NCI-H2107 (cell line): ENCODE results near the gene EDIL3.

Experiments
- DNase-seq: peaks from one replicate; lab custom pipeline; 2025; lab: John Stamatoyannopoulos, UW

Gene EDIL3

DNA sequence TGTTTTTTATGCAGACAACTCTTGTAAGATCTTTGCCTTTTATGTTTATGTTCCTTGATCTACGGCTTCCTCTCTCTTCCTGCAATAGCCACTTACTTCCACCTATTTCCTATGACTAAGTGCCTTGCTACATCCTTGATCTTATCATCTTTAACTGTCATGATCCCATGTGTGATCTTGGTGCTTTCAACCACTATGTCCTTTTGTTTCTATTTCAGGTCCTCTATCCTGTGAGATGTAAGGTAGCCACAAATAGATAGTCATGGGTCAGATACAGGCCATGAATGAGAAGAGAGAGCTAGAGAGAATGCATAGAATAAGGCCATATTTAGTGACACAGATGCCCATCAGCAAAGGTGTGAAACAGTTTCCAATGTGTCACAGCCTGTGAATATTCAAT, 420.4 kb downstream of the EDIL3 start:
- no peak for DNase-seq

DNA sequence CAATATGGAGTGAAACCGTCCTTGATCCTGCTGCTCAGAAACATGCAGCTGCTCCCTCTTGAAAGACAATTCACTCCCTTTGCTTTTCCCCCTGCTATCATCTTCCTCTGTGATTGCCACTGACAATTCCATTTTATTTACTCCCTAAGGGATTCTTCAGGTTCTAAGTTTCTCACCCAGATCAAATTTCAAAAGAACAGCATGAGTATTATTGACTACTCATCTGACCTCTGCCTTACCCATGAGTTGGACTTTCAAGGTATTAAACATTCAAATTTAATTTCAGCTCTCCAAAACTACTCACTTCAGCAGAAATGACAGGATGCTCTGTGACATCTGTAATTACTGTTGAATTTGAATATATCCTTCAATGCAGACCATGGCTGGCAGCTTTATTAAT, 427.5 kb downstream of the EDIL3 start:
- DNase-seq = no peak

DNA sequence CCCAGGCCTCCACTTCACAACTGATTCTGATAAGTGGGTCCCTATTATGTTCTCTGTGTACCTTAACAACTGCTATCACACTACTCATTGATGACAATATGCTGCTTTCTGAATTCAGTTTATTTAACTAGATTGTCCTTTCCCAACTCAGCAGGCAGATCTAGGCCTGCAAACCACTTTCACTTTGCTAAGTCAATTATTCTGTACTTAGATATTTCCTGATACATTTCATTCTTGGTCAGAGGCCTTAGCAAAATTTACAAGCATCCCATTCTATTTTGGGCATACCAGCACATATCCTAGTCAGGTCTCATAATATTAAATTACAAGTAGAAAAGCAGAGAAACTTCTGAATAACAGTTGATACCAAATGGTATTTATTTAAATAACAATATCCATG, 428.3 kb downstream of the EDIL3 start:
- DNase-seq = no peak

DNA sequence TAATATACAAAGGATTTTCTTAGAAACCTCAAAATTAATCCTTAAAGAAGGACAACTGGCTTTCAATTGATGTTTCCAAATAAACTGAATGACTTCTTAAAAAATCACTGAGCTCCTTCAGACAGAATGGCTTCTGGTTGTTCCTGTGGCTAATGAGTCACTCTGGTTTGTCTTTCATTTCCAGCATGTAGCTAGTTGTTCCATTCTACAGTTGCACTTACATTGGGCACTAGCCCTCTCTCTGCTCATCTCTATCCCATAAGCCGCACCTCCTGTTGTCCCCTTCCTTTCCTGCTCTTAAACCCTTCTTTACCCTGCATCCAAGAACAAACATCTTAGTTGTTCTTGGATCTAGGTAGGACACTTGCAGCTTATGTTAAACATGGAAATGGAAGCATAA, 428.8 kb downstream of the EDIL3 start:
- no peak for DNase-seq

DNA sequence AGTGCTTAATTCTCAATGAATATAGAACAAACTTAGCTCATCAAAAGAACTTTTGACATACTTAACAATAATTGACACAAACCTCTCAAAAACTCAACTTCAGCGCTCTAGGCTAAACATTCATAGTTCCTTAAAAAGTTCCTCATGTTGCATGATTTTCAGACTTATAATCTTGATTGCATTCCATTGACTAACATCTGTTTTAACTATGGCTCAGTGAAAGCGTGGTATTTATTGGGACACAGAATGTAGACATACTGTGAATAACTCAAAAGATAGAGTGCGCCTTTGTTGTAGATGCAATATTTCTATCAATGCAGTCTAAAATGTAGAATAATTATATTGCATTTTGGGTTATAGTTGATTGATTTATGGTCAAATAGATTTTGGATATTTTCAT, 436.9 kb downstream of the EDIL3 start:
- no peak for DNase-seq

DNA sequence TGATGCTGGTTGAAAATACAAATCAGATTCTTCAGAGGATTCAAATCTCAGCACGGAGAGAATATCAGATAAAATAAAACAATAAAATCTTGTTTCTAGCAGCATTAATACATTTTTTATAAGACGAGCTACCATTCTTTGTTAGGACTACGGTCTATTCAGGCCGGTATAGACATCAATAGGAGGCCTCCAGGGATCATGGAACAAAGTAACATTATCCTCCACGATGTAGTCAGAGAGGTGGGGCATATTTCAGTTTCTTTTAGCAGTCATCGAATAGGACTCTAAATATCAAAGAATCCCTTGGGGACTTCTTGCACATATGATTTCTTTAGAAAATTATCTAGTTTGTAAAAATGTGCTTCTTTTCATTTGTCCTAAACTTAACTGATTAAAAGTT, 438.2 kb downstream of the EDIL3 start:
- no peak for DNase-seq

DNA sequence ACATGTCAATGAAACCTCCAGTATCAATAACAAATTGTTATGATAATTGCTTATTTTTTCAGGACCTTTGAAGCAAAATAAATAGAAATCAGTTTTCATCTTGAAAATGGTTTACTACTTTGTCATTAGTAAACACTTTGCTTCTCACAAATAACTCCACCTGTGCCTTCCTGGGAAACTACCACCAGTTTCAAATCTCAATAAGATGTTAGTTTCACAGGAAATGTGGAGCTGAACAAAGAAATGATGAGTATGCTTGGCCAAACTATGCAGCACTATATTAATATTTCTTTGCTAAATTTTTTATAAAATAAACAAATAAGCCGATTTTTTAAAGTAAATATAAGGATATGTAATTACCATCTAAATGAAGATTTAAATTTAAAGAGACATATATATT, 442.5 kb downstream of the EDIL3 start:
- DNase-seq = no peak

DNA sequence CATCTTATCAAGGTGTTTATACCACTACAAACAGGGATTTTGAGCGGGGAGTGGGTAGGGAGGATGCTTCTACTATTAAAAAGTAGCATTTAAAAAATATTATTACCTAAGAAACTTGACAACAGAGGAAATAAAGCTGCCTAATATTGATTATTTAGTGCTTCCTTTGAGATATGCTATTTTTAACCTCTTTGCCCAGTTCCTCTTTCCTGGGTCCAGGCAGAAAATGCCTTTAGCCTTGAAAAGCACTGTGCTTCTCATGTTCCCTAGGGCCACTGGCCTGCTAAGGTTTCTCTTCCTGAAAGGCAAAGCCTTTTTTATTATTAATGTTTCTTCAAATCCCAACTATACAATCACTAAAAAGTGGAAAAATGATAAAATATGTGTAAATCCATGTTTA, 446.8 kb downstream of the EDIL3 start:
- no peak for DNase-seq

DNA sequence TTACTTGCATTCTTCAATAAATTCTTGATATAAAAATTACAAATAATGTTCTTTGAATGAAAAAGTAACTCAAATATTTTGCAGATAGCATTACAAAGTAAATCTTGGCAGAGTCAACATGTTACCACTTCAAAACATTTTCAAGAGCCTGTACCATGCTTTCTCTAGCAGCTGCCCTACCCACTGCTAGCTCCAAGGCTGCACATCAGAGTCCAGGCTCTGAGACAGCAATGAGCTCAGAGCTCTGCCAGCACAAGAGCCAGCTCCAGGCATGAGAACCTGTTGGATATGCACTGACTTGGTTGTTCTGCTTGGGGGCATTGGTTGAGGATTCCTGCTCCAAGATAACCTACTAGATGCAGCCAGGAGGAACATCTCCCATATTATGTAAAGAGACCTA, 452.7 kb downstream of the EDIL3 start:
- DNase-seq = no peak

DNA sequence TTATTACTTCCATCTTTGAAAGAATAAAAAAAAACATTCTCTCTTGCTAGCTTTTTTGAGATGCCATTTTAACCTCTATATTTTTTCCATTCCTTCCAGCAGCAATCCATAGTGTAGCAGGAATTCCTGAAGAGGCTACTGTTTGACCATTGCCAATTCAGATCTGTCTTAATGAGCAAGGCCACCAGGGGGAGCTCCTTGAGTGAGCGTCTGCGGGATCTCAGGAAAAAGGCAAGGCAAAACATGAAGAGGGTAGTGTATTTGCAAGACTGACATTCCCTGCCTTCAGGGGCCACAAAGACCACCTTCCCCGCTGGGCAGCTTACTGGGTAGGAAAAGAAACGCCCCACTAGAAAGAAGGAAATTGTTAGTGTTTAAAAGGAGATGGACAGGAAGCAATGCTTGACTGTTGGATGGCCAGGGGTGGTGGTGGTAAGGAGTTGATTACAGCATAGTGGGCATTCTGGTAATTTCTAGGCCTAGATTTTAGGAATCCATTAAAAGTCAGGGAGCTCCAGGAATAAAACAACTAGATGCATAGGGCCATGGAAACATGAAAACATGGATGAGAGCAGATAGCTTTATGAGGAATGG, 457.4 kb downstream of the EDIL3 start:
- DNase-seq = peak; percentile 2

DNA sequence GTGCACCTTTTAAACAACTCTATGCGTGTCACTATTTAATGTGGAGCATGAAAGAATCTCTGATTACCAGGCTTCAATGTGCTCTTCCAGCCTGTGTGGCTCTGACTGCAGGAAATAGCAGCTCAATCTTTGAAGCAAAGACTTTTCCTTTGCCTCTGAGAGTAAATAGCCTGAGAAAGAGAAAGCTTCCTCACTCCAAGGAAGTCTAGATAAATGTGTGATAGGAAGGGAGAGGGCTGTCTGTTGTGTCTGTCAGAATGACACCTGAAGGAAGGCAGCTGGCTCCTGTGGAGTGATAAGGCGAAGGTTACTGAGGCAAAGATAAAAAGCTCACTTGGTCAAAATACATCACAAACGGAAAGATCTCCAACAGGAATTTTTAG, 458.7 kb downstream of the EDIL3 start:
- no peak for DNase-seq

DNA sequence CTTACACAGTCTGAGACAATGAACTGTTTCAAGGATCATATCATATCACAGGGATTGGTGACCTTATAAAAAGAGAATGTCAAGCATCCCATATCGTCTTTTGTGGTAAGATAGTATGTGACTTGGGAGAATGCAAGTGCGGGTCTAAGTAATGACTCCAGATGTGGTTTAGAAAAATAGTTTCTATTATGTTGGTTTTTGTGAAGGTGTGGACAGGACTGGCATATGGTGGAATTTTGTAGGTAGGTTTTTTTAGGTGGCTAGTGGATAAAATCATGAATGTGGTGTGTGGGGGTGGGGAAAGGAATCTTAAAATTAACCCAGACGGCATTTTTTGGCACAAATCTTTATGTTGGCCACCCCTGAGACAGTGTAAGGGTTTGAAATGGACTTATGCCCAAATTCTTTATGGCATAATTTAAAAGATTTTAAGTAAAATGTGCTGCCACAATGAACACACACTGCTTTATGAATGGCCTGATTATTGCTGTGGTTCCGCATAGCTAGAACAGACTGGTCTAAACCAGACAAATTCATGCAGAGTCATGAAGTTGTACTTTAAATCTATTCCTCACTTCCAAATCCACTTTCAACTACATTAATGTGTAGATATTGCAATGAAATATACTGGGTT, 459.2 kb downstream of the EDIL3 start:
- DNase-seq = no peak

DNA sequence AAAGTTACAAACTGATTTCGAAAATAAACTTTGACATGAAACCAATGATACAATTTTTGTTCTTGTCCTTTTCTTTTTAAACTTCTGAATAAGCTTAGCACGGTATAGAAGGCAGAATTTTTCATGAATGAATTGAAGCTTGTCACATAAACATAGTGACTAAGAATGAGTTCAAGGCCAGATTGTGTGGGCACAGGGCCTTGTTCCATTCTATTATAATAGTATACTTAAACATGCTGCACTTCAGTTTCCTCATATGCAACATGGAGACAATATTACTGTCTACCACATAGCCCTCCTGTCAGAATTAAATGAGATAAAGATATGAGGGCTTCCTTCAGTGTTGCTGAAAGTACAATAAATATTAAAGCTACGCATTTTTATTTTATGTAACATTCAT, 459.8 kb downstream of the EDIL3 start:
- DNase-seq = no peak

DNA sequence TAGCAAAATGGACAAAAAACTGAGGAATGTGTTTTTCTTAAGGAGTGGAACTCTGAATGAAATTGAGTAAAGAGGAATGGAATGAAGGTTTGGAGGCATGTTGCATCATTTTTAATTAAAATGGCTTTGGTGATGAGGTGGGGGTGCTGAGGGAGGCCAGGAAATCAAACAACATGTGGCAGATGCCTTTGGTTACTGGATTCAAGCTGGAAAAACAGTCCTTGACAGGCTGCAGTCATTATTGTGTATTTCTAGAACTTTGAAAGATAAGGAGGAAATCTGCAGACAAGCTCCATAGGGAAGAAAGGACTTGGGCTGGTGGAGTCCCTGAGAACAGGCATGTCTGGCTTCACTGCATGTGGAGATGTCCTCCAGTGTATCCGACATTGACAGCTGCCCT, 460.5 kb downstream of the EDIL3 start:
- no peak for DNase-seq

DNA sequence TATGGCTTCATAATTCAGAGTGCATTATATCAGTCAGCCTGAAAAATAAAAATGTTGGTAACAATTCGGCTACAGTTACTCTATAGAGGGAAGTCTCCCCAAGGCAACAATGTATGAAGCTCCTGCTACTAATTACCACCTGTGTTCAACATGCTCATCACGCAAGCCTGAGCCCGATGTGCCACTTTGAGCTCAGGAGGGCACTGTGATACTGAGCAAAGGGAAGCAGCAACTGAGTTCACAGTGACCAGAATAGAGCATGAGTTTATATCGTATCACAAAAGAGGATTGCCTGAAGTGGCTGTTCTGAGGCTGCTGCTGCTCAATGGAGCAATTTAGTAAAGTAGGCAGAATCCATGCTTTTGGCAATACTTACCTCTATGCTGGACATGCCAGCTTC, 462.0 kb downstream of the EDIL3 start:
- DNase-seq = no peak

DNA sequence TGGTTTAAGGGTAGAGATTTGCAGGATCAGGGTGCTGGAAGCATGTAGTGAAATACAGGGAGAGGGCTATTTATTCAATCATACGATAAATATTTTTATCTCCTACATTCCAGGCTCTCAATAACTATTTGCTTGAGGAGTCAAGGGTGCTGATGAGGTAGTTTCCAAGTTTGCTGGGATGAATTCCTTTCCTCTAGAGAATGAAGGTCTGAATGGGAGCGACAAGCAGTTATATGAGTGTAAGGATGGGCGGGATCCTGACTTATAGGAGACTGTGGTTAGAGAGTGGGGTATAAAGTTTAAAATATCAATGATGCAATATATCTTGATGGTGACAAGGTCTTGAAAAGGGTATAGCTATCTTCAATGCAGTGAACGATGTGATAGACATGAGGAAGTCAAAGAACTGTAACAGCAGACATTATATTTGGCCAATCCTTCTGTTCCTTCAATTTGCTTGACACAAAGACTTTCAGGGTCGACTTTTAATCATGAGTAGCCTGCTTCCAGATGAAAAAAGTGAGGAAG, 462.9 kb downstream of the EDIL3 start:
- DNase-seq = no peak

DNA sequence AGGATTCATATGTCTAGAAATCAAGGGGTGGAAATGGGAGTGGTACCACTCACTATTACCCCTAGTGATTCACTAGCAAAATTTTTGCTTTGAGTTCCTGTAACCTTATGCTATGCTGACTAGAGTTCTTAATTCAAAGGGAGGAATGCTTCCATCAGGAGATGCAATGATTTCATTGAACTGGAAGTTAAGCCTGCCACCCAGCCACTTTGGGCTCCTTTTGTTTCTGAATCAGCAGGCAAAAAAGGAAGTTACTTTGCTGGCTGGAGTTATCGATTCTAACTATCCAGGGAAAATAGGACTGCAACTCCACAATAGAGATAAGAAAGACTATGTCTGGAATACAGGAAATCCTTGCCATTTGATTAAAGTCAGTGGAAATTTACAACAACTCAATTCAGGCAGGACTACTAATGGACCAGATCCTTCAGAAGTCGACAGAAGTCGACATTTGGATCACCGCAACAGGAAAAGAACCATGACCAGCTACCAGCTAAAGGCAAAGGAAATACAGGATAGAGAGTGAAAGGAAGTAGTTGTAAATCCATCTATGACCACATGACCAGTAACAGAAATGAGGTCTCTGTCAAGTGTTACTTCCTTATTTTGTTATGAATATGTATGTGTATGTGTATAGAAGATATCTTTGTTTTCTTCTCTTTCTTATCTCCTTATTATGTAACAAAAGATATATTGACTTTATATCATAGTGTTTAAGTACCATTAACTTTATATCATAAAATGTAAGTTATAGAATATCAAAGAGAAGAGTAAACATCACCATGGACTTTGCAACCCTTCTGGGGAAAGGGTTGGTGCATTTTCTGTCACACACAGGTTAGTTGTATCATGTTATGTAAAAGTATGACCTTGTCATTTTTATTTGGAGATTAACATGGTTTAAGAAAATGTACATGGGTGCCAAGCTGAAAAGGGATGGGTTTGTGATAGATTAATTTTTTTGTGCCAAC, 465.3 kb downstream of the EDIL3 start:
- DNase-seq = no peak

DNA sequence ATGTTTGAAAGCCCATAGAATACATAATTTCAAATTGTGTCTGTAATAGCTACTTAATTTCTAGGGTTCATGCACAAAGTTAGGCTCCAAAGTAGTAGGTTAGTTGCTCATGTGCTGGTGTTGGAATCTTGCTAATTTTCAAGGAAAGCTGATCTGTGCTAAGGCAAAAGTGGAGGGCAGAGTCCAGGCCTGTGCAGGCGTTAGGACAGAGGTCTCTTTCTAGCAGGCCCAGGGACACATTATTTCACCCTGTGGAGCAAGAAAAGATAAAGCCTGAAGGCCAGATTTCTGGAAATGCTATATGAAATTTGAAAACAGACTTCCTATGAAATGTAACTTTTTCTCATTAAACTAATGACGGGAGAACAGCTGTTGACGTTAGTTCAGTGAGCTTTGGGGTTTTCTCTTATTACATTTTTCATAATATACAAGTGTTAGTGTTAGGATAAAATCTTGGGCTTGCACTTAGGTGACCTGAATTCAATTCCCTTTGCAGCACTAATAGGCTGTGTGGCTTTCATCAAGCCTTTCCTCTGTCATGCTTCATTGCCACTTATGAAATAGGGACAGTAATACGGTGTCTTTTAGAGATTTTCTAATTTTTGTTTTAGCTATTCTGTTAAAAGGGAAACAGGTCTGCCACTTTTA, 467.3 kb downstream of the EDIL3 start:
- DNase-seq = no peak

DNA sequence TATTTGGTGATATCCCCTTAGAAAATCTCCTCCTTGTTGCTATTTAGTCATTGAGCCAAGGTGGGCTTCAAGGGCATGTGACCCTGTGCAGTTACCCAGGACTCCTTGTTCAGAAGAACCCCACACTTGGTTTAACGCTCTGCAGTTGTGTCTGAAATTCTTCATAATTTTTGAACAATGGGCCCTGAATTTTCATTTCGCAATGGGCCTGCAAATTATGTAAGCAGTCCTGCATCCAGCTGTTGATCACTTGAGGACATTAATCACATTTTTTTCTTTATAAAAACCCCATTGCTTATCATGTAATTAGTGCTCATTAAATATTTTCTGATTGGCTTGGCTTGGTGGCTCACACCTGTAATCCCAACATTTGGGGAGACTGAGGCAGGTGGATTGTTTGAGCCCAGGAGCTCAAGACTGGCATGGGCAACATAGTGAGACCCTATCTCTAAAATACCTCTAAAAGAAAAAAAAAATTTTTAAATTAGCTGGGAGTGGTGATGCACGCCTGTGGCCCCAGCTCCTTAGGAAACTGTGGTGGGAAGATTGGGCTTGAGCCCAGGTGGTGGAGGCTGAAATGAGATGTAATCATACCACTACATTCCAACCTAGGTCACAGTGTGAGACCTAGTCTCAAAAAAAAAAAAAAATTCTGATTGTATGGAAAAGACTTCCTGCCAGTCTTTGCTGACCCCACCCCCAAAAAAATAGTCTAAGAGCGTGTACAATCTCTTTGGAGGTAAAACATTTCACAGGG, 469.8 kb downstream of the EDIL3 start:
- DNase-seq = no peak

DNA sequence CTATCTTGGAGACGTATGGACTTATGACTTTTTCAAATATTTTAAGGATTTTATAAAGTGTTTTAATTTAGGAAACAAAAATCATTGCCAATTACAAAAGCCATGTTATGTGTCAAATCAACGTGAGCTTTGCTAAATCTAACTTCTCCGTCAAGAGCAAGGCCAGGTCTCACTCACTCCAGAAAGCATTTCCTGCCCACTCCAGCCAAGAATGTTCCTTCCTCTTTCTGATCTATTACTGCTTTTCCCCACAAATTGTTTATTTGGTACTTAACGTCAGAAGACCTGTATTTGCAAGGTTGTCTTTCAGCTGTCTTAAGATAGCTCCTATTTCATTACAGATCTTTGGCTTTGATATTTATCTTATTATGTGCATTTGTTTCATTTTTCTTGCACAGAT, 470.5 kb downstream of the EDIL3 start:
- DNase-seq = no peak

DNA sequence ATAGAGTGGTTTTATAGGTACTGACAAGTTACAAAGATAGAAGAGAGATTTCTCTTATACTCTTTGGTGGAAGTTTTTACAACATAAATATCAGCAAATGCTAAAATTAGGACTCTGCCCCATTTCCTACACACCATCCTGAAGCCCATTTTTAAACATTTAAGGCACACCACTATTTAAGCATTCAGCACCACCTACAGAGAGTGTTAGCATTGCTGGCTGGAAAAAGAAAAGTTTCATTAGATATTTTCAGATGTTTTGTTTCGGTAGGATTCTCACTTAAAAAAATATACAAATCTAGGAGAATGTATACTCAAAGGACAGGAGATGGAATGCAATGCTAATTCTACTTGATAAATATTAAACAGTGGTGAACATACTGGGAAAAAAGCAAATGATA, 471.1 kb downstream of the EDIL3 start:
- no peak for DNase-seq
